DOHH2 (cell line): Measurements from ENCODE around the gene IQSEC1.

Experiments used
- EZH2phosphoT487 ChIP-seq: fragments of 200-600 bp; sonication (generic); IDR thresholded peaks from 2 replicates; pipeline ENCODE4 v1.6.1; 2017; ENCODE audit warnings: borderline replicate concordance, mild to moderate bottlenecking, antibody characterized with exemption, low read length, moderate library complexity, mixed read lengths
- TF ChIP-seq, protein P1 (sequence below): fragments of 200-600 bp; sonication (generic); IDR thresholded peaks from one replicate; pipeline ENCODE4 v1.5.1; 2014; ENCODE audit warnings: antibody characterized with exemption, mild to moderate bottlenecking, low read depth, low read length; ENCODE audit not compliant: poor library complexity, severe bottlenecking

DNA sequence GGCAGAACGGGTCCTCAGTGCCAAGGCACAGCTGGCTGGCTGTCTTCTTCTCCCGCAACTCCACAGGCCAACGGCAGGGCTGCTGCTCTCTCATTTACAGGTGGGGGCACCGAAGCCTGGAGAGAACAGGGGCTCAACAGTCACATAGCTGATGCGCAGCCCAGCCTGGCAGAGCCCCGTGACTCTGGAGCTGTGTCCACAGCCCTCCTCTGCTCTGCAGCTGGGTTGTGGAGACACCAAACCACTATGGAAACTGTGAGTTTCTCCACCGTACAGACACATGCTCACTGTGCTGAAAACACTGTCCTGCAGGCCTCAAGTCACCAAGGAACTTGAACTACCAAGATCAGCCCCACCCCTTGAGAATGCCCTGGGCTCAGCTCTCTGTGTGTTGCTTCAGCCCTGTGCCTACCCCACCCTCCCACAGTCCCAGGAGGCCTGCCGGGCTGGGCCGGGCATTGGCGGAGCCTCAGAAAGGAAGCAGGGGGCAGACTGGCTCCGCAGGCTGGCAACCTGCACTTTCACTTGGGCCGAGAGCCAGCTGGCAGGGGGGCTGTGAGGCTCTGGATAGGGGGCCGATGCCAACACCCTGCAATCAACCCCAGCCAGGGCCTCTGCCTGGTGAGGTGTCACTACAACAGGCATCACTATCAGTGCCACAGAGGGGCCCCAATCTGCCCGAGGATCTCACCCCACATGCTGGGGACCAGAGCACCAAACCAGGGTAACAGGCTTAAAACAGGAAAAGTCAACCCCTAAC lies 118.2 kb downstream of the IQSEC1 start:
- TF ChIP-seq, protein P1, sequence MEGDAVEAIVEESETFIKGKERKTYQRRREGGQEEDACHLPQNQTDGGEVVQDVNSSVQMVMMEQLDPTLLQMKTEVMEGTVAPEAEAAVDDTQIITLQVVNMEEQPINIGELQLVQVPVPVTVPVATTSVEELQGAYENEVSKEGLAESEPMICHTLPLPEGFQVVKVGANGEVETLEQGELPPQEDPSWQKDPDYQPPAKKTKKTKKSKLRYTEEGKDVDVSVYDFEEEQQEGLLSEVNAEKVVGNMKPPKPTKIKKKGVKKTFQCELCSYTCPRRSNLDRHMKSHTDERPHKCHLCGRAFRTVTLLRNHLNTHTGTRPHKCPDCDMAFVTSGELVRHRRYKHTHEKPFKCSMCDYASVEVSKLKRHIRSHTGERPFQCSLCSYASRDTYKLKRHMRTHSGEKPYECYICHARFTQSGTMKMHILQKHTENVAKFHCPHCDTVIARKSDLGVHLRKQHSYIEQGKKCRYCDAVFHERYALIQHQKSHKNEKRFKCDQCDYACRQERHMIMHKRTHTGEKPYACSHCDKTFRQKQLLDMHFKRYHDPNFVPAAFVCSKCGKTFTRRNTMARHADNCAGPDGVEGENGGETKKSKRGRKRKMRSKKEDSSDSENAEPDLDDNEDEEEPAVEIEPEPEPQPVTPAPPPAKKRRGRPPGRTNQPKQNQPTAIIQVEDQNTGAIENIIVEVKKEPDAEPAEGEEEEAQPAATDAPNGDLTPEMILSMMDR: no peak
- no peak for TF ChIP-seq EZH2phosphoT487
